ENCODE results near the gene SYCE1. TPM values are rescaled to one million over a fixed set of nuclear protein-coding genes. Genes with fewer than 3 reads are reported as not detected.

SYCE1 gene
- total and polyA plus RNA-seq, 8 donors, result 0.45 to 1.7 (median 0.50) TPM; not detected in 5

DNA sequence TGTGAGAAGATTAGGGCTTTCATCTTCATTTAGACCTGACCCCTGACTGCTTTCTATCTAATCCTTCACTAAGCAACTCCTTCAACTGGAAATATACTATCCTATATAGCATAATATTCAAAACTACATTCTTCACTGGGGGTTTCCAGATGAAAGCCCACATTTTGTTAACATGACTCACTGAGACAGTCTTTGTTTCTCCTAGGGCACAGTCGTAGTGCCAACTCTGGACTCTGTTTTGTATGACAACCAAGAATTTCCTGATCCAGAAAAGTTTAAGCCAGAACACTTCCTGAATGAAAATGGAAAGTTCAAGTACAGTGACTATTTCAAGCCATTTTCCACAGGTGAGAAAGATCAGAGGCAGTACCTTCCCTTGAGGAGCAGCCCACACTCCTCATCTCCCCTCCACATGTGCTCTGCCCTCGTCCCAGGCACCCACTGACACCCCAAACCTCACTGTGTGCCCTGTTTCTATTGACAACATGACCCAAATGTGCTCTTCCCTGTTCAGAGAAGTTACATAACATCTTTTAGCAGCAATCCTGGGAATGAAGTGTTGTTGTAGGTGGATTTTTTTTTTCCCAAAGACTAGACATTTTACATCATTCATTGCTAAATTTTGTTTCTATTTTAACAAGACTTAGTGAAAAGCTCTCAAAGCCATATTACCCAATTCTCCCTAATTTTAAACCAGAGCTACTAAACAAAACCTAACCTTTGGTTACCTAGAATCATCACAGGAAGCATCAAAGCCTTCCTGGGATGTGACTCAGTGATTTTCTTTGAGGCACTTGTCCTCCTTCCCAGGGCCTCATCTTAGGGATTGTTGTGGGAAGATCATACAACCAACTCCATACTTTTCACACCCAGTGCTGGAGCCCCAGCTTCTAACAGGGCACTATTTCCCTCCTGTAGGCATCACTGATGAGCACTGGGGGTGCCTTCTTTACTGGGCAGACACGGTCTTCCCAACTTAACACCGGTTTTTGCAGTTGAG lies 27.5 kb downstream of the SYCE1 start:
- no peaks in the 10 kb centered on the region for H3K27me3 ChIP-seq
- intact Hi-C loops (cut with DNase I; ENCODE audit: low total_unique reads), result no loop called here
- TF ChIP-seq, protein P1, sequence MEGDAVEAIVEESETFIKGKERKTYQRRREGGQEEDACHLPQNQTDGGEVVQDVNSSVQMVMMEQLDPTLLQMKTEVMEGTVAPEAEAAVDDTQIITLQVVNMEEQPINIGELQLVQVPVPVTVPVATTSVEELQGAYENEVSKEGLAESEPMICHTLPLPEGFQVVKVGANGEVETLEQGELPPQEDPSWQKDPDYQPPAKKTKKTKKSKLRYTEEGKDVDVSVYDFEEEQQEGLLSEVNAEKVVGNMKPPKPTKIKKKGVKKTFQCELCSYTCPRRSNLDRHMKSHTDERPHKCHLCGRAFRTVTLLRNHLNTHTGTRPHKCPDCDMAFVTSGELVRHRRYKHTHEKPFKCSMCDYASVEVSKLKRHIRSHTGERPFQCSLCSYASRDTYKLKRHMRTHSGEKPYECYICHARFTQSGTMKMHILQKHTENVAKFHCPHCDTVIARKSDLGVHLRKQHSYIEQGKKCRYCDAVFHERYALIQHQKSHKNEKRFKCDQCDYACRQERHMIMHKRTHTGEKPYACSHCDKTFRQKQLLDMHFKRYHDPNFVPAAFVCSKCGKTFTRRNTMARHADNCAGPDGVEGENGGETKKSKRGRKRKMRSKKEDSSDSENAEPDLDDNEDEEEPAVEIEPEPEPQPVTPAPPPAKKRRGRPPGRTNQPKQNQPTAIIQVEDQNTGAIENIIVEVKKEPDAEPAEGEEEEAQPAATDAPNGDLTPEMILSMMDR (IDR thresholded peaks at IDR 0.05), result no peak
- TF ChIP-seq EP300 (IDR thresholded peaks at IDR 0.05) (no peak), POLR2AphosphoS5 (IDR thresholded peaks at IDR 0.05) (no peak), POLR2A (IDR thresholded peaks at IDR 0.05) (no peak)
- no peak for DNase-seq
- H3K36me3 ChIP-seq, result peaks cover 0 to 10% (median 0%) of the 10 kb centered on the region in 4 donors
- WGBS, 5 donors, result 56 to 87% (median 67%) methylated on average over 4 of the region's 4 CpGs
- no peaks in the 10 kb centered on the region for H3K9me3 ChIP-seq
- H3K4me3 ChIP-seq, result no peak overlapping the region
- no peaks in the 10 kb centered on the region for H3K4me1 ChIP-seq
- H3K27ac ChIP-seq, result no peak overlapping the region

DNA sequence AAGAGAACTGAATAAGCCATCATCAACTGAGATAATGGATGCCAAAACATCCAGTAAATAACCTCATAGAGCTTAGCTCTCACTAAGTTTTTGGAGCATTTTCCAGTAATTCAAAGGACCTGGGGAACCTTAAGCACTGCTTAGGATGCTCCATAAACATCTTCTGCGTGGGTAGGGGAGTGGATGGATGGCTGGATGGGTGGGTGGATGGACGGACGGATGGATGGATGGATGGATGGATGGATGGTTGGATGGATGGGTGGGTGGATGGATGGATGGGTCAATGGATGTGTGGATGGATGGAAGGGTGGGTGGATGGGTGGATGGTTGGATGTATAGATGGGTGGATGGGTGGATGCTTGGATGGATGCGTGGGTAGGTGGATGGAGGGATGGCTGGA lies 29.2 kb downstream of the SYCE1 start:
- WGBS, 5 donors, result 53 to 62% (median 58%) methylated on average over 3 to 4 of the region's 4 CpGs
- no peak for TF ChIP-seq POLR2A (IDR thresholded peaks at IDR 0.05)
- no peak for TF ChIP-seq POLR2AphosphoS5 (IDR thresholded peaks at IDR 0.05)
- TF ChIP-seq EP300 (IDR thresholded peaks at IDR 0.05), result no peak
- TF ChIP-seq, protein P1 (IDR thresholded peaks at IDR 0.05), result no peak
- Histone ChIP-seq H3K4me3 (no peak overlapping the region), H3K36me3 (peaks cover 0 to 10% (median 0%) of the 10 kb centered on the region in 4 donors), H3K4me1 (no peaks in the 10 kb centered on the region), H3K27ac (no peak overlapping the region), H3K9me3 (no peaks in the 10 kb centered on the region), H3K27me3 (peaks cover 0 to 4% (median 0%) of the 10 kb centered on the region in 3 donors)
- intact Hi-C loops (cut with DNase I; ENCODE audit: low total_unique reads), result no loop called here
- no peak for DNase-seq

DNA sequence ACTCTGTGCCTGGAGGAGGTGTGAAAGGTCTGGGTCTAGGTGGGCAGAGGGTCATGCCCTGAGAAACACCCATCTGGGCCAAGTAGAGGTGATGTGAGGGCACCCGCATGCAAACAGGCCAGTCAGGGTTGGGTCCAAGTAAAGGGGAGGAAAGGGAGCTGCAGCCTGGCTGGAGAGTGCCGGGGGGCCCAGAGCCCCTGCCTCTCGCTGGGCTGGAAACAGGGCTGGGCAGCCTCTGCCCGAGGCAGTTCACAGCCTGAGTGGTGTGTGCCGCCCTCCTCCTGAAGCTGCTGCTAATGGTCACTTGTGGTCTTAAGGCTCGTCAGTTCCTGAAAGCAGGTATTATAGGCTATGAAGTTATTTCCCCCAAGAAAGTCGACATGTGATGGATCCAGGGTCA lies 31.0 kb downstream of the SYCE1 start:
- peaks cover 0 to 6% (median 5%) of the 10 kb centered on the region in 4 donors for H3K4me1 ChIP-seq
- no peak for DNase-seq
- WGBS, 5 donors, result 78 to 86% (median 82%) methylated on average over 7 of the region's 7 CpGs

DNA sequence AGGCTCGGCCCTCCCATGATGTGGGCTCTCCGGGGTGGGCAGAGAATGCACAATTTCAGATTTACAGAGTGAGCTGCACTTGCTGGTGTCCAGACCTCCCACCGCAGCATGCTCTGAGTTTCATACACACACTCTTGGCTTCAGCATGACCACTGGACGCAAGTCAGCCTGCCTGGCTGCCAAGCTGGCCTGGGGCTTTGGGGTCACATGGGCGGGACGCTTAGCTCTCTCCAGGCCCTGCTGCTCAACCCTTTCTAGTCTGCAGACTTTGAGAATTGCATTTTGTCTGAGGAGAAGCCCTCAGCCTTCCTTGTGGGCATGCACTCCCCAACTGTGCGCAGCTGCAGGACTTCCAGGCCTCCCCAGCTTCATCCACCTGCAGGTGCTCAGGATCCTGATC lies 32.5 kb downstream of the SYCE1 start:
- peaks cover 13 to 22% (median 21%) of the 10 kb centered on the region in 4 donors for H3K4me1 ChIP-seq
- DNase-seq, result peak in 1 of 2 donors; percentile 7
- peaks cover 0 to 35% (median 21%) of the 10 kb centered on the region in 3 donors for H3K27me3 ChIP-seq
- WGBS, 5 donors, result 75 to 76% (median 76%) methylated on average over 7 of the region's 7 CpGs
- H3K4me3 ChIP-seq, result no peak overlapping the region
- H3K36me3 ChIP-seq, result peaks cover 0 to 10% (median 0%) of the 10 kb centered on the region in 4 donors
- no peaks in the 10 kb centered on the region for H3K9me3 ChIP-seq
- TF ChIP-seq POLR2A (IDR thresholded peaks at IDR 0.05) (no peak), EP300 (IDR thresholded peaks at IDR 0.05) (no peak), POLR2AphosphoS5 (IDR thresholded peaks at IDR 0.05) (no peak)
- TF ChIP-seq, protein P1 (IDR thresholded peaks at IDR 0.05), result no peak
- H3K27ac ChIP-seq, result no peak overlapping the region
- intact Hi-C loops (cut with DNase I; ENCODE audit: low total_unique reads), result no loop called here

More for the DNA sequence above, 31.0 kb downstream of the SYCE1 start:
- H3K27ac ChIP-seq, result no peak overlapping the region
- intact Hi-C loops (cut with DNase I; ENCODE audit: low total_unique reads), result no loop called here
- H3K4me3 ChIP-seq, result no peak overlapping the region
- peaks cover 0 to 20% (median 6%) of the 10 kb centered on the region in 3 donors for H3K27me3 ChIP-seq
- no peaks in the 10 kb centered on the region for H3K9me3 ChIP-seq
- no peak for TF ChIP-seq POLR2AphosphoS5 (IDR thresholded peaks at IDR 0.05)
- no peak for TF ChIP-seq POLR2A (IDR thresholded peaks at IDR 0.05)
- TF ChIP-seq, protein P1 (IDR thresholded peaks at IDR 0.05), result no peak
- TF ChIP-seq EP300 (IDR thresholded peaks at IDR 0.05), result no peak
- peaks cover 0 to 10% (median 0%) of the 10 kb centered on the region in 4 donors for H3K36me3 ChIP-seq

Measured in stomach (tissue), 9 donors.